Thyroid gland (tissue), 4 donors: ENCODE measurements around the gene AJAP1. TPM values are rescaled to one million over a fixed set of nuclear protein-coding genes. Genes with fewer than 3 reads are reported as not detected.

Experiments
- DNase-seq, 2 donors: peaks; one replicate each; pipeline ENCODE4 v3.0.0-alpha.2; 2019
- H3K27ac ChIP-seq, 3 donors: fragments of 200-600 bp; sonication (generic); 1 replicate in 2 of 3; 2 replicates in 1 of 3; pipeline ENCODE4 v1.5.1; 2016 to 2019; ENCODE audit warnings: mild to moderate bottlenecking in 1 of 3, moderate library complexity in 1 of 3
- H3K27me3 ChIP-seq: fragments of 200-600 bp; sonication (generic); one replicate; pipeline ENCODE4 v1.5.1; 2019
- H3K36me3 ChIP-seq, 2 donors: fragments of 200-600 bp; sonication (generic); one replicate each; pipeline ENCODE4 v1.5.1; 2016 to 2019
- H3K4me1 ChIP-seq, 2 donors: fragments of 200-600 bp; sonication (generic); one replicate each; pipeline ENCODE4 v1.5.1; 2017 to 2019
- H3K4me3 ChIP-seq, 3 donors: fragments of 200-600 bp; sonication (generic); replicated peaks in 1 of 3; 1 replicate in 2 of 3; 2 replicates in 1 of 3; pipeline ENCODE4 v1.5.1; 2016; ENCODE audit warnings: mild to moderate bottlenecking in 1 of 3
- H3K9me3 ChIP-seq: fragments of 200-600 bp; sonication (generic); one replicate; pipeline ENCODE4 v1.5.1; 2017
- POLR2A ChIP-seq, 2 donors: fragments of 450-650 bp; IDR thresholded peaks; one replicate each; pipeline ENCODE4 v1.6.1; 2017; ENCODE audit warnings: antibody characterized with exemption in 2 of 2, mild to moderate bottlenecking in 2 of 2, moderate library complexity in 1 of 2
- WGBS, 2 donors: methylation state at CpG; one replicate each; pipeline ENCODE4 v1.1.5; 2017; 5-methylcytosine and 5-hydroxymethylcytosine counted together
- intact Hi-C: fragments of 100-400 bp; cut with DNase I; formaldehyde crosslinking; loops from one replicate; pipeline ENCODE4 v1.15.1; 2023
- total RNA-seq, 4 donors: library from RNA; depleted of rRNA; stranded (reverse); fragments of >200 nt; gene quantifications; one replicate each; pipeline ENCODE4 v1.2.3, GENCODE V29; 2016
- TF ChIP-seq, protein P1 (sequence below), 6 experiments: fragments of 200-600 bp in 3 of 6; fragments of 450-650 bp in 3 of 6; sonication (generic) in 3 of 6; IDR thresholded peaks; one replicate each; pipeline ENCODE4 v1.5.1; 2016 to 2019; ENCODE audit warnings: antibody characterized with exemption in 6 of 6, mild to moderate bottlenecking in 2 of 6, inconsistent platforms in 1 of 6, moderate library complexity in 1 of 6

The AJAP1 gene
- total RNA-seq, 4 donors from 2014 or later, result 0.22 to 1.6 (median 0.81) TPM

DNA sequence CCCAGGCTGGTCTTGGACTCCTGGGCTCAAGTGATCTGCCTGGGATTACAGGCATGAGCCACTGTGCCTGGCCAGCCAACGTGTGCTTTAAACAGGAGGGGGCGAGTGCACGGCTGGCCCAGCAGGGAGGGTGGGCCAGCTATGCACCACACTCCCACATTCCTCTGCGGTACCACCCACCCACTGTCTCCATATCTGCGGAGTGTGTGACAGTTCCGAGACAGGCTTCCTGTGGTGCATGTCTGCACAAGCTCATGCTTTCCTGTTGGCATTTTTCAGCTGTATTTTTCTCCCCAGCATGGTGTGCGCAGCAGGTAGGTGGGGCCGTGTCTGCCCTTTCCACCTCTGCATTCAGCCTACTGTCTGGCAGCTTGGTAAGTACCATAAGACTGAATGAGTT lies 183.3 kb downstream of the AJAP1 start:
- WGBS, 2 donors, result 70% methylated on average over 6 to 8 of the region's 8 CpGs
- intact Hi-C loops, result no loop called here

DNA sequence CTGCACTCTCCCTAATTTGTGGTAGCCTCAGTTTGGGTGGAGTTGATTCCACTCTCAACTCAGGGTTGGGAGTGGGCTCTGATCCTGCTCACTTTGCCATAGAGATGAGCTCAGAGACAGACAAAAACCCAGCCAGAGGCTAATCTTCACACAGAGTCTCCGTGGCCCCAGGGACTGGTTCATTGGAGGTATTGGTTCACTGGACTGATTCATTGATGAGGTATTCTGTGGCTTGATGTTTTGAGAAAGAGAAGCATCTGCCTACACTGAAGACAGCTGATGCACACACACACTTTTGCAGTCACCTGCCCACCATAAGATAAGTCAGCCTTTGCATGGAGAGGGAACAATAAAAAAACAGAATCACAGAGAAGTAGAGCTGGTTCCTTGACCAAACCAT lies 183.8 kb downstream of the AJAP1 start:
- H3K36me3 ChIP-seq, result no peaks in the 10 kb centered on the region
- no peak overlapping the region for H3K4me3 ChIP-seq
- 83 to 92% methylated on average over 1 of the region's 1 CpG for WGBS, 2 donors
- H3K27me3 ChIP-seq, result no peaks in the 10 kb centered on the region
- TF ChIP-seq, protein P1, sequence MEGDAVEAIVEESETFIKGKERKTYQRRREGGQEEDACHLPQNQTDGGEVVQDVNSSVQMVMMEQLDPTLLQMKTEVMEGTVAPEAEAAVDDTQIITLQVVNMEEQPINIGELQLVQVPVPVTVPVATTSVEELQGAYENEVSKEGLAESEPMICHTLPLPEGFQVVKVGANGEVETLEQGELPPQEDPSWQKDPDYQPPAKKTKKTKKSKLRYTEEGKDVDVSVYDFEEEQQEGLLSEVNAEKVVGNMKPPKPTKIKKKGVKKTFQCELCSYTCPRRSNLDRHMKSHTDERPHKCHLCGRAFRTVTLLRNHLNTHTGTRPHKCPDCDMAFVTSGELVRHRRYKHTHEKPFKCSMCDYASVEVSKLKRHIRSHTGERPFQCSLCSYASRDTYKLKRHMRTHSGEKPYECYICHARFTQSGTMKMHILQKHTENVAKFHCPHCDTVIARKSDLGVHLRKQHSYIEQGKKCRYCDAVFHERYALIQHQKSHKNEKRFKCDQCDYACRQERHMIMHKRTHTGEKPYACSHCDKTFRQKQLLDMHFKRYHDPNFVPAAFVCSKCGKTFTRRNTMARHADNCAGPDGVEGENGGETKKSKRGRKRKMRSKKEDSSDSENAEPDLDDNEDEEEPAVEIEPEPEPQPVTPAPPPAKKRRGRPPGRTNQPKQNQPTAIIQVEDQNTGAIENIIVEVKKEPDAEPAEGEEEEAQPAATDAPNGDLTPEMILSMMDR (IDR thresholded peaks at IDR 0.05), result no peak
- TF ChIP-seq POLR2A (IDR thresholded peaks at IDR 0.05), result no peak
- intact Hi-C loops, result no loop called here
- no peak overlapping the region for H3K27ac ChIP-seq
- no peaks in the 10 kb centered on the region for H3K9me3 ChIP-seq
- H3K4me1 ChIP-seq, result no peaks in the 10 kb centered on the region
- no peak for DNase-seq

More for the DNA sequence above, 183.3 kb downstream of the AJAP1 start:
- H3K36me3 ChIP-seq, result no peaks in the 10 kb centered on the region
- H3K4me3 ChIP-seq, result no peak overlapping the region
- no peaks in the 10 kb centered on the region for H3K9me3 ChIP-seq
- H3K27ac ChIP-seq, result no peak overlapping the region
- H3K27me3 ChIP-seq, result no peaks in the 10 kb centered on the region
- TF ChIP-seq, protein P1 (IDR thresholded peaks at IDR 0.05), result no peak
- no peak for TF ChIP-seq POLR2A (IDR thresholded peaks at IDR 0.05)
- no peaks in the 10 kb centered on the region for H3K4me1 ChIP-seq
- DNase-seq, result no peak
